NCI-H2029 (cell line): ENCODE data around the gene ICE2.
"Not testable (repeated sequence)": the region's sequence is repeated elsewhere in the genome, so short reads cannot be mapped to it uniquely, and the experiment has no call there.

ENCODE experiments used
- DNase-seq: peaks from one replicate; lab custom pipeline; 2025; lab: John Stamatoyannopoulos, UW

Gene ICE2

GRCh38 chr15:60448668-60449360, 30.1 kb downstream of the ICE2 start:
- no peak for DNase-seq

- no peak for DNase-seq
Observed at GRCh38 chr15:60444289-60444912, 34.5 kb downstream of the ICE2 start.

- DNase-seq = no peak
Observed at GRCh38 chr15:60442763-60443162, 36.2 kb downstream of the ICE2 start.

- no peak for DNase-seq
Observed at GRCh38 chr15:60442031-60442650, 36.8 kb downstream of the ICE2 start.

- DNase-seq = no peak
Observed at GRCh38 chr15:60441331-60441730, 37.6 kb downstream of the ICE2 start.

GRCh38 chr15:60438646-60439045, 40.3 kb downstream of the ICE2 start:
- no peak for DNase-seq

GRCh38 chr15:60428935-60429334, 50.0 kb downstream of the ICE2 start:
- DNase-seq = no peak

GRCh38 chr15:60426870-60427508, 52.0 kb downstream of the ICE2 start:
- DNase-seq = no peak

GRCh38 chr15:60425461-60425860, 53.5 kb downstream of the ICE2 start:
- no peak for DNase-seq

- DNase-seq = no peak
Observed at GRCh38 chr15:60424006-60424405, 54.9 kb downstream of the ICE2 start.

GRCh38 chr15:60423537-60423936, 55.4 kb downstream of the ICE2 start:
- DNase-seq = no peak

GRCh38 chr15:60421544-60421943, 57.4 kb downstream of the ICE2 start:
- DNase-seq = no peak

GRCh38 chr15:60420203-60420716, 58.7 kb downstream of the ICE2 start:
- DNase-seq = no peak

GRCh38 chr15:60419753-60420152, 59.2 kb downstream of the ICE2 start:
- DNase-seq = no peak

GRCh38 chr15:60418096-60418495, 60.8 kb downstream of the ICE2 start:
- DNase-seq = no peak

- no peak for DNase-seq
Observed at GRCh38 chr15:60417112-60417511, 61.8 kb downstream of the ICE2 start.

- DNase-seq = no peak
Observed at GRCh38 chr15:60416484-60416883, 62.5 kb downstream of the ICE2 start.

- DNase-seq = no peak
Observed at GRCh38 chr15:60414016-60414682, 64.8 kb downstream of the ICE2 start.

GRCh38 chr15:60413231-60413824, 65.6 kb downstream of the ICE2 start:
- DNase-seq = no peak

GRCh38 chr15:60412807-60413206, 66.1 kb downstream of the ICE2 start:
- DNase-seq = not testable (repeated sequence)

GRCh38 chr15:60411774-60412425, 67.0 kb downstream of the ICE2 start:
- no peak for DNase-seq
